HG02970 (cell line): Measurements from ENCODE around the gene TTC9B.

ENCODE experiments used
- ATAC-seq: cut with Tn5 transposase; IDR thresholded peaks from one replicate; pipeline ENCODE4 v1.9.1; 2021; ENCODE audit warnings: mild to moderate bottlenecking, moderate library complexity, moderate number of reproducible peaks; ENCODE audit not compliant: unreplicated experiment, low FRiP score

The TTC9B gene

GRCh38 chr19:40249781-40250180 is 31.6 kb upstream of the TTC9B start:
- ATAC-seq, result no peak

GRCh38 chr19:40249201-40249600 is 31.0 kb upstream of the TTC9B start:
- ATAC-seq, result no peak

GRCh38 chr19:40247735-40248262 is 29.6 kb upstream of the TTC9B start:
- ATAC-seq, result no peak

GRCh38 chr19:40247178-40247577 is 29.0 kb upstream of the TTC9B start:
- ATAC-seq, result no peak

DNA sequence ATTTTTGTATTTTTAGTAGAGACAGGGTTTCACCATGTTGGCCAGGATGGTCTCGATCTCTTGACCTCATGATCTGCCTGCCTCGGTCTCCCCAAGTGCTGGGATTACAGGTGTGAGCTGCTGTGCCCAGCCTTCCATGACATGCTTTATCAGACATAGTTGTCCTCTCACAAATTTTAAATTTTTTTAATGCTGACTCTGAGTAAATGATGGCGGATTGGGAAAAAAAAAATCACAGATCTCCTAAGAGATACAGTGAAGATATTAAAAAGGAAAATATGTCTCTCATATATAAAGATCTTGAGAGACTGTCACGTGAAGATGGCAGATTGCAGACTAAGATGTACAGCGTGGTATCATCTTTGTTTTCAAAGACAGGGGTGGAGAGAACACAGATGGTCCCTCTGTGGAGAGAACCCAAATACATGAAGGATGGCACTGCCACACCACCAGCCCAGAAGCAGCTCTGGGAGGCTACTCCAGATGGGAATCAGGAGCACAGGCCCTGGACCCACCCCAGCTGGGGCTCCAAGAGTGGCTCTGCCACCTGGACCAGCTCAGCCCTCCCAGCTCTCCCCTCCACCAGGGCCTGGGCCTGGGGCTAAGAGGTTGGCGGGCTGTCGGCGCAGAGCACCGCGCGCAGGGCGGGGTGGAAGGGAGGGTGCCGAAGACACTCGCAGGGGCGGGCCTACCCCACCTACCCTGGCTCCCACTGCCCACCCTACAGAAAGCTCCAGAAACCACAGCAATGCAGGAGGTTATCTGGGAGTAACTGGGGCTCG is 28.3 kb upstream of the TTC9B start:
- ATAC-seq, result no peak

GRCh38 chr19:40245506-40246128 is 27.4 kb upstream of the TTC9B start:
- no peak for ATAC-seq

- no peak for ATAC-seq
Measured at GRCh38 chr19:40244579-40245317, 26.6 kb upstream of the TTC9B start.

- ATAC-seq, result no peak
Measured at GRCh38 chr19:40243181-40243580, 25.0 kb upstream of the TTC9B start.

GRCh38 chr19:40242480-40242879 is 24.3 kb upstream of the TTC9B start:
- no peak for ATAC-seq

- no peak for ATAC-seq
Measured at GRCh38 chr19:40241809-40242384, 23.7 kb upstream of the TTC9B start.

DNA sequence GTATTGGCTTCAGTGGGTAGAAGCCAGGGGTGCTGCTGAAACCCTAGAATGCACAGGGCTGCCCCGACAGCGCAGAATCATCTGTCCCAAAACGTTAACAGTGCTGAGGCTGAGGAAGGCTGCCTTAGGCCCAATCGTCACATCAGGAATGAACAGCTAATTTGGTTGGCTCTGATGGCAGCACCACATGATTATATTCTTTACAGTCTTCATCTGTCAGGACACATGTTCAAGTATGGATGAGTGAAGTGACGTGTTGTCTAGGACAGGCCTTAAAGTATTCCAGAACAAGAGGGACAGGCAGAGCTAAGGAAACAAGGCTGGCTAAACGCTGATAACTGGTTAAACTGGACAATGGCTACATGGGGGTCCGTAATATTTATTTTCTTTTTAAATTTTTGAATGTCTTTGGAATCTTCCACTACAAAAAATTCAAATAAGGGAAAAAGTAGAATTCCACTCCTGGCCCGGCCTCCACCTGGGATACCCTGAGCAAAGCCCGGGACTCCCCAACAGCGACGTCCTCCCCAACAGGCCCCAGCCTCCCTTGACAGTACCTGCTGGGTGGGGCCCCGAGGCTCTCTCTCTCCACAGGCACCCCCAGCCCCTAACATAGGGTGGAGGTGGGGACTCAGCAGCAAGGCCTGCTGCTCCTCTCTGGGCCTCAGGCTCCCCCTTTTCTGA is 23.1 kb upstream of the TTC9B start:
- ATAC-seq, result no peak

- no peak for ATAC-seq
Measured at GRCh38 chr19:40240332-40240731, 22.1 kb upstream of the TTC9B start.

DNA sequence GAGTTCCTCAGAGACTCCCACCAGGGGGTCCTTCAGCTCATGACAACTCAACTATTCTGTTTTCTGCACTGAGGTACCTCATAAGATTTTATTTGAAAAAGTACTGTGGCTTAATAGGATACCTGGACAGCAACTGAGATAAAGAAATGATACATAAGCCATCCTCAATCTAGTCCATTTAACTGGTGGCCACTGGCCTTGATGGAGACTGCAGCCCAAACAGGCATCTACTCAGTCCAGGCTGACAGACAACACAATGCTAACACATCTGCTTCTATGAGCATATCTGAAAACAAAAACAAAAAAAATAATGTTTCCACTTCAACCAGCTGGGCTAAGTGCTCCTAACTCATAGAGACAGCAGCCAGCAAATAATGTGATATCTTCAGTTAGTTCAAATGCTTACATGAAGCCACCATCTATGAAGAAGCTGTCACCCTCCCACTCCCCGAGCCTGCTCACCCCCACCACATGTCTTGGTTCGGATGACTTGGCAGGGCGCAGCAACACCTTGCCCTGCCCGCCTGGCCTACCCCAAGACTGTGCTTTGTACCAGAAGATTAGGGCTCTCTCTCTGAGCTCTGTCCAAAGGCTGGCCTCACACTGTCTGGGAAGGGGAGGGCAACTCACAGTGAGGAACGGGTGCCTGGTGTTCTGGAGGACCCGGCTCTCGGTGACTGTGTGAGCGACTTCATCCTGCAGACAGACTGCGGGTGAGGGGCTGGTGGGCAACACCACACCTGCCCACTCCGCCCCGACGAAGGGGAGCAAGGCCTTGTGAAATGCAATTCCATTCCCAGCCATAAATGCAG is 21.4 kb upstream of the TTC9B start:
- ATAC-seq, result no peak

GRCh38 chr19:40238775-40239174 is 20.6 kb upstream of the TTC9B start:
- ATAC-seq, result no peak

DNA sequence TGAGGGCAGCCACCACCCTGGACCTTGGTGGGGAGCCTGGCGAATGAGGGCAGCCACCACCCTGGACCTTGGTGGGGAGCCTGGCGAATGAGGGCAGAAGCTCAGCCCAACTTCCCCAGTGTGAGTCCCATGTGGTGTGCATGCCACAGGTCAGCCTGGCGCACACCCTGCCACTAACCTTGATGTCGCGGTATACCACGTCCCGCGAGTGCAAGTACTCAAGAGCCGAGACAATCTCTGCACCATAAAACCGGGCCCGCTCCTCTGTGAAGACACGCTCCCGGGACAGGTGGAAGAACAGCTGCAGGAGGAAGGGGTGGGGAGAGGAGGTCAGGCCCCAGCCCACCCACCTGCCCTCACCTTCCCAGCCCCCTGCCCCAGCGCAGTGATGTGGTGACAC is 19.6 kb upstream of the TTC9B start:
- no peak for ATAC-seq

- no peak for ATAC-seq
Measured at GRCh38 chr19:40236366-40236765, 18.2 kb upstream of the TTC9B start.

DNA sequence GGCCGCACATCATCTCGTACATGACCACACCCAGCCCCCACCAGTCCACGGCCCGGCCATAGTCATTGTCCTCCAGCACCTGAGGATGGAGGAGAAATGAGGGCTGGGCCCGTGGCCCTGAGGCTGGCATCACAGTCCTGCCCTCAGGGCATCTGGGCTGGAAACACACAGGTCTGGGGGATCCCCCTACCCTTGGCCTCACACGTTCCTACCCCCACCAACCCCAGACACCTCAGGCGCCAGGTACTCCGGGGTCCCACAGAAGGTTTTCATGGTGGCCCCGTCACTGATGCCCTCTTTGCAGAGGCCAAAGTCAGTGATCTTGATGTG is 17.8 kb upstream of the TTC9B start:
- ATAC-seq, result no peak

GRCh38 chr19:40235238-40236025 is 17.2 kb upstream of the TTC9B start:
- ATAC-seq, result no peak
